HL-60 (cell line): ENCODE data around the gene CLASP2.
"Not testable (repeated sequence)": the region's sequence is repeated elsewhere in the genome, so short reads cannot be mapped to it uniquely, and the experiment has no call there.

ENCODE experiments used
- CTCF ChIP-seq: IDR thresholded peaks from one replicate; pipeline ENCODE4 v1.5.1; 2011; ENCODE audit warnings: low read length, control low read depth, inconsistent platforms; ENCODE audit not compliant: insufficient read depth
- GABPA ChIP-seq: IDR thresholded peaks from 2 replicates; pipeline ENCODE4 v1.6.1; 2012; ENCODE audit warnings: low read depth
- POLR2AphosphoS5 ChIP-seq: IDR thresholded peaks from 2 replicates; pipeline ENCODE4 v1.6.1; 2012; ENCODE audit warnings: low read depth
- REST ChIP-seq: IDR thresholded peaks from 2 replicates; pipeline ENCODE4 v1.6.1; 2012; ENCODE audit warnings: low read depth; ENCODE audit not compliant: insufficient replicate concordance
- SPI1 ChIP-seq: IDR thresholded peaks from 2 replicates; pipeline ENCODE4 v1.6.1; 2012; ENCODE audit warnings: low read depth, mild to moderate bottlenecking, borderline replicate concordance

- TF ChIP-seq CTCF, POLR2AphosphoS5, GABPA, REST, SPI1: not testable (repeated sequence)
These were observed 44.6 kb downstream of the CLASP2 start for GRCh38 chr3:33673436-33673835.
